Coronary artery (tissue), 2 donors: ENCODE measurements around the gene ENTPD1.
A peak's percentile ranks its signal among the peaks of the same experiment; 100 is the strongest.

ENCODE experiments used
- DNase-seq: peaks from one replicate; pipeline ENCODE4 v3.0.0-alpha.2; 2017; ENCODE audit warnings: low spot score
- H3K27ac ChIP-seq, 2 donors: fragments of 200-600 bp; sonication (generic); one replicate each; pipeline ENCODE4 v1.5.1; 2016 to 2019
- H3K4me3 ChIP-seq: fragments of 200-600 bp; sonication (generic); 2 replicates; pipeline ENCODE4 v1.5.1; 2016; ENCODE audit warnings: mild to moderate bottlenecking, moderate library complexity
- TF ChIP-seq, protein P1 (sequence below): fragments of 200-600 bp; sonication (generic); IDR thresholded peaks from one replicate; pipeline ENCODE4 v1.5.1; 2019; ENCODE audit warnings: antibody characterized with exemption

Gene ENTPD1

DNA sequence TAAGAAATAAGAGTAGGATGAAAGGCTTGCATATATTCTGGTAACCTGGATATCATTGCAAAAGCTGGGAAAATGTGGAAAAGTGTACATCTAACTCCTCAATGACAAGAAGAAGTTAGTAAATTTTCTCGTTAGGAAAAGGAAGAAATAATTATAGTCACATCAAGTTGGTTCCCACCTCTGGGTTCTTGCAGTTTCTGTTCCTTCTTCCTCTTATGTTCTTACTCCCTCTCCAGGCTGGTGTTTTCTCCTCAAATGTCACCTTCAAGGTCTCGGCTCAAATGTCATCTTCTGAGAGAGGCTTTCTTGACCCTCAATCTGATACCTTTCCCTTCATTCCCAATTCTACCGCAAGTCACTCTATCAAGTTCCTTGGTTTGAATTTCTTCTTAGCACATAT lies 64.4 kb downstream of the ENTPD1 start:
- TF ChIP-seq, protein P1, sequence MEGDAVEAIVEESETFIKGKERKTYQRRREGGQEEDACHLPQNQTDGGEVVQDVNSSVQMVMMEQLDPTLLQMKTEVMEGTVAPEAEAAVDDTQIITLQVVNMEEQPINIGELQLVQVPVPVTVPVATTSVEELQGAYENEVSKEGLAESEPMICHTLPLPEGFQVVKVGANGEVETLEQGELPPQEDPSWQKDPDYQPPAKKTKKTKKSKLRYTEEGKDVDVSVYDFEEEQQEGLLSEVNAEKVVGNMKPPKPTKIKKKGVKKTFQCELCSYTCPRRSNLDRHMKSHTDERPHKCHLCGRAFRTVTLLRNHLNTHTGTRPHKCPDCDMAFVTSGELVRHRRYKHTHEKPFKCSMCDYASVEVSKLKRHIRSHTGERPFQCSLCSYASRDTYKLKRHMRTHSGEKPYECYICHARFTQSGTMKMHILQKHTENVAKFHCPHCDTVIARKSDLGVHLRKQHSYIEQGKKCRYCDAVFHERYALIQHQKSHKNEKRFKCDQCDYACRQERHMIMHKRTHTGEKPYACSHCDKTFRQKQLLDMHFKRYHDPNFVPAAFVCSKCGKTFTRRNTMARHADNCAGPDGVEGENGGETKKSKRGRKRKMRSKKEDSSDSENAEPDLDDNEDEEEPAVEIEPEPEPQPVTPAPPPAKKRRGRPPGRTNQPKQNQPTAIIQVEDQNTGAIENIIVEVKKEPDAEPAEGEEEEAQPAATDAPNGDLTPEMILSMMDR = no peak
- H3K4me3 ChIP-seq = no peak overlapping the region
- DNase-seq = no peak
- H3K27ac ChIP-seq = no peak overlapping the region

DNA sequence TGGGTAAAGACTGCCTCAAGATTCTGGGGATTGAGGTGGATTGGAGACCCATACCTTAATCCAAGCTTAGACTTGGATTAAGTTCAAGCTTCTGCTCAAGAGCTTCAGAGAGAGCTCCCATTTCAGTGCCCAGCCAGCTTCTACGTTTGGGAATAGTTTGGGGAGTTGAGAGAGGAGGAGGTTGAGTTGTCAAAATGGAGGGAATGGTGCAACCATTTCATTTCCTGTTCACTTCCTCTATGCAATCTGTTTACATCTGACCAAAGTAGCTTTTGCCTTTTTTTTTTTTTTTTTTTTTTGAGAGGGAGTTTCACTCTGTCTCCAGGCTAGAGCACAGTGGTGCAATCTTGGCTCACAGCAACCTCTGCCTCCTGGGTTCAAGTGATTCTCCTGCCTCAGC lies 65.8 kb downstream of the ENTPD1 start:
- Histone ChIP-seq H3K4me3 (no peak overlapping the region), H3K27ac (no peak overlapping the region)
- no peak for DNase-seq
- TF ChIP-seq, protein P1 = no peak

DNA sequence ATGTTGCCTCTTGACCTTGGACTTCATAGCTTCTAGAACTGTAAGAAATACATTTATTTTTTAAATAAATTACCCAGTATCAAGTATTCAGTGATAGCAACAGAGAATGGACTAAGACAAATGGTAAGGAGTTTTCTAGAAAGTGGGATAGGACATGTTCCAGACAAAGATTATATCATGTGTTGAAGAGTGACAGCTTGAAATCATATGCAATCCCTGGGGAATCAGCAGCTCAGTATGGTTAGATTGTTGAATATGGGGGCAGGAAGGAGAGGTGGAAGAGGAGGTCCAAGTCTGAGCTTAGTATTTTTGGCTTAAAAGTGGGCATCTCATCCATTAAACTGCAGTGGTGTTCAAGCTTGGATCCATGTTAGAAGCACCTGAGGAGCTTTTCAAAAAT lies 74.1 kb downstream of the ENTPD1 start:
- no peak for DNase-seq
- H3K4me3 ChIP-seq = no peak overlapping the region

DNA sequence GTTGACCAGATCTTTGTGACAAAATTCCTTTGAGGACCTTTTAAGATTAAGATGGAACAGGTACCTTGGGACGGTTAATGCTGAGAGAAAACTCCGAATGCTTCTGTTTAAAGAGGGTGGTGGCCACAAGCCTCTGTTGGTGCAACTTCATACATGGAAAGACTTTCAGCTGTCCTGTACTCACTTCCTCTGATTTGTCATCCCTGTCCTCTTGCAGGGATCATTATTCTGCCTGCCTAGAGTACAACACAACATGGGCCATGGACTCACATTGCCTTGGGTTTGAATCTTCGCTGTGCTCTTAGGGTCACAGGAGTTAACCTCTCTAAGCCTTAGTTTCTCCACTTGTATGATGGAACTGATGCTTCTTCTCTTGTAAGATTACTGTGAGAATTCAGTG lies 75.1 kb downstream of the ENTPD1 start:
- Histone ChIP-seq H3K4me3 (no peak overlapping the region), H3K27ac (no peak overlapping the region)
- TF ChIP-seq, protein P1 = no peak
- no peak for DNase-seq

More for the DNA sequence above, 74.1 kb downstream of the ENTPD1 start:
- H3K27ac ChIP-seq = no peak overlapping the region
- TF ChIP-seq, protein P1 = no peak

DNA sequence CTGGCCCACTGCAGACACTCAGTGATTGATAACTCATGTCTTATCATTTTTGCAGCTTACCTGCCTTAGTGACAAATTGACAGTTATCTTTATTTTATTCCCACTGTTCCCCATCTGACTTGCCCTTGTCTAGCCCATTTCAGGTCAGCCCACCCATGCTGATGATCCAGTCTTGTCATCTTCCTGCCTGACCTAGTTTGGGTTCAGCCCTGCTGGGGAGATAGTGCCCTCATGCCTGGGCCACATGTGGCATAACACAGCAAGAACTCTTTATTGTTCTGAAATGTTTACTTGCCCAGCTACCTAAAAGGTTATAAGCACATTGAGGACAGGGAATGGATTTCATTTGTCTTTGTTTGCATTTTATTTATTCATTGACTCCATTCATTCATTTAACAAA lies 75.6 kb downstream of the ENTPD1 start:
- TF ChIP-seq, protein P1 = no peak
- no peak for DNase-seq
- H3K4me3 ChIP-seq = no peak overlapping the region
- no peak overlapping the region for H3K27ac ChIP-seq

DNA sequence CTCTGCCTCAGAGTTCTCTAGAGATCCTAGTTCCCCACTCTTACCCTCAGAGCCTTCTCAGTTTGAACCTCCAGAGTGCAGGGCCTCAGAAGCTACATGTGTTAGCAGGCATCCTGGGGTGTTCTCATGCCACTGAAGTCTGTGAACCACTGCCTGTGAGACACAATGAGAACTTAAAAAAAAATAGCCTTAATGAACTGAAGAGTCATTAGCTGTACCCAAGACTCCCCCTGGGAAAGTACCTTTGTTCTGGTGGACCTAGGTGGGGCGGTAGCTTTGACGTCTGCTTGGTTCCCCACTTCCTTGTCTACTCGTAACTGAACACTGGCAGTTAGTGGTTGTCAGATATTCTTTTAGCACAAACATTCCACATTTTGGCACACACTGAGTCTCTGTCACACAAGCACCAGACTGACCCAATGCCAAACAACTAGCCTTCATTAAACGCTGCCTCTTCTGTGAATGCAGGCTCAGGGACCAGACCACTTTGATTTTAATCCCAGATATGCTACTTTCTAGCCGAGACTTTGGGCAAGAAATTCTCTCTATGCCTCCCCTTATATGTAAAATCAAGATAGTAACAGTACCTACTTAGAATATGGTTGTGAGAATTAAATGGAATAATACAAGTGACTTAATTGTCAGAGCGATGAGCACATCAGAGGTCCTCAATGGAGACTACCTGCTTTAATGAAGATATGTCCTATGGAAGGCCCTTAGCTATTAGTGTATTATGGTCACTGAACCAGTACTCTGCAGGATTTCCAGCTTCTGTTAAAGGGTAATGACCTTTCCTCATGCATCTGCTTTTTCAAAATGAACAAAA lies 76.5 kb downstream of the ENTPD1 start:
- TF ChIP-seq, protein P1 = no peak
- DNase-seq = no peak
- Histone ChIP-seq H3K4me3 (no peak overlapping the region), H3K27ac (peak overlapping the region in 1 of 2 donors; percentile 67)

DNA sequence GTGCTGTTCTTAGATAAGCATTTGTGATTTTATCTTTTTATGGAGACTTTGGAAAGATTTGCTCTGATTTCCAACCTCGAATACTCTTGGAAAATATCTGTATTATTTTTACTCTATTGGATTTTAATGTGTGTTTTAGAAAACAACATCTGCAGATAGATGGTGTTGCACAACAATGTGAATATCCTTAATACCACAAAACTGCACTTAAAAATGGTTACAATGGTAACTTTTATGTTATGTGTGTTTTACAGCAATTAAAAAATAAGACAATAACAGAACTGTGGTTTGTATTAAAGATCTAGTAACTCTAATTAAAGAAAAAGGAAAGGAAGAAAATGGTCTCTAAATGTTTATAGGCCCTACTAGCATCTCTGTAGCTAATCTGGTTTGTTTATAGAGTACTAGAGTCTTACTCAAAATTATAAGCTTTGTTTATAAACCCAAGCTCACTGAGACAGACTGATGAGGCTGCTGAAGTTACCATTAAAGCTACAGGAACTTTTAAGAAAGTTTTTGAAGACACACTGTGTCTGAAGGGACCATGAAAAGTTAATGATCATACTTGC lies 77.2 kb downstream of the ENTPD1 start:
- peak overlapping the region in 1 of 2 donors; percentile 67 for H3K27ac ChIP-seq
- no peak for DNase-seq
- TF ChIP-seq, protein P1 = no peak
- H3K4me3 ChIP-seq = no peak overlapping the region
